ENCODE measurements around the gene TAS2R40.

GRCh38 chr7:143216151-143216550, 5.7 kb upstream of the TAS2R40 start:
- TF ChIP-seq CTCF (IDR thresholded peaks at IDR 0.05) = no peak
- no peak for TF ChIP-seq POLR2A (IDR thresholded peaks at IDR 0.05)

Measured in uterus (tissue), 2 donors.